RWPE1 (cell line): Measurements from ENCODE around the gene RNF208.

Source experiments
- CTCF ChIA-PET: fragments of 350-600 bp; sonication (Branson Sonifier 250); formaldehyde crosslinking; extraction: SDS; loops from one replicate; lab custom pipeline; 2021; lab: Yijun Ruan, JAX
- POLR2A ChIA-PET: fragments of 400-600 bp; formaldehyde crosslinking; extraction: SDS; loops from one replicate; lab custom pipeline; 2020; ENCODE audit warnings: antibody characterized with exemption; ENCODE audit not compliant: low non-redundant PET; lab: Yijun Ruan, JAX
- DNase-seq: peaks from one replicate; pipeline ENCODE4 v3.0.0; 2012; ENCODE audit warnings: low spot score
- H3K27ac ChIP-seq: fragments of 450-650 bp; 2 replicates; pipeline ENCODE4 v1.5.1; 2017
- CTCF ChIP-seq: fragments of 450-650 bp; conservative IDR thresholded peaks from 2 replicates; pipeline ENCODE4 v1.5.1; 2017; ENCODE audit warnings: low read depth, mild to moderate bottlenecking

Gene RNF208

GRCh38 chr9:137170486-137171148 is 51.4 kb downstream of the RNF208 start:
- ChIA-PET POLR2A (interaction anchor here (0.9 kb wide), 1 partner anchor 18 kb away, joined by 3 read pairs; no protein-coding TSS in a partner anchor), CTCF (interaction anchor here (0.5 to 1.9 kb wide), 3 partner anchors 57 to 89 kb away, joined by 4 to 5 read pairs (median 5); partner anchors contain the start of gene RNF224)
- TF ChIP-seq CTCF = no peak
- no peak for DNase-seq
- no peak overlapping the region for H3K27ac ChIP-seq
